BE2C (cell line): ENCODE data around the gene SLC38A5. TPM values are rescaled to one million over a fixed set of nuclear protein-coding genes. Genes with fewer than 3 reads are reported as not detected.
"Not testable (repeated sequence)": the region's sequence is repeated elsewhere in the genome, so short reads cannot be mapped to it uniquely, and the experiment has no call there.

Source experiments
- DNase-seq: peaks from one replicate; pipeline ENCODE4 v3.0.0-alpha.2; 2020
- H3K27me3 ChIP-seq: fragments of 250-450 bp; sonication (Bioruptor Pico); 2 replicates; pipeline ENCODE4 v1.5.1; 2020; ENCODE audit warnings: mild to moderate bottlenecking
- H3K36me3 ChIP-seq: fragments of 250-450 bp; sonication (Bioruptor Pico); 2 replicates; pipeline ENCODE4 v1.5.1; 2020; ENCODE audit warnings: mild to moderate bottlenecking
- H3K4me1 ChIP-seq: fragments of 250-450 bp; sonication (Bioruptor Pico); 2 replicates; pipeline ENCODE4 v1.5.1; 2020
- H3K4me3 ChIP-seq: 2 replicates; pipeline ENCODE4 v1.5.1; 2011; ENCODE audit warnings: low read depth, low read length
- H3K9me3 ChIP-seq: fragments of 250-450 bp; sonication (Bioruptor Pico); 2 replicates; pipeline ENCODE4 v1.5.1; 2020
- polyA plus RNA-seq: library from polyadenylated mRNA; unstranded; fragments of >200 nt; gene quantifications from one replicate; pipeline ENCODE4 v1.2.1, GENCODE V29; 2012; ENCODE audit warnings: low read depth, missing spikeins; ENCODE audit not compliant: insufficient read length, insufficient read depth
- TF ChIP-seq, protein P1 (sequence below): IDR thresholded peaks from 2 replicates; pipeline ENCODE4 v1.5.1; 2012; ENCODE audit warnings: mild to moderate bottlenecking, low read depth, low read length

Gene SLC38A5
- 0.56 TPM for polyA plus RNA-seq

DNA sequence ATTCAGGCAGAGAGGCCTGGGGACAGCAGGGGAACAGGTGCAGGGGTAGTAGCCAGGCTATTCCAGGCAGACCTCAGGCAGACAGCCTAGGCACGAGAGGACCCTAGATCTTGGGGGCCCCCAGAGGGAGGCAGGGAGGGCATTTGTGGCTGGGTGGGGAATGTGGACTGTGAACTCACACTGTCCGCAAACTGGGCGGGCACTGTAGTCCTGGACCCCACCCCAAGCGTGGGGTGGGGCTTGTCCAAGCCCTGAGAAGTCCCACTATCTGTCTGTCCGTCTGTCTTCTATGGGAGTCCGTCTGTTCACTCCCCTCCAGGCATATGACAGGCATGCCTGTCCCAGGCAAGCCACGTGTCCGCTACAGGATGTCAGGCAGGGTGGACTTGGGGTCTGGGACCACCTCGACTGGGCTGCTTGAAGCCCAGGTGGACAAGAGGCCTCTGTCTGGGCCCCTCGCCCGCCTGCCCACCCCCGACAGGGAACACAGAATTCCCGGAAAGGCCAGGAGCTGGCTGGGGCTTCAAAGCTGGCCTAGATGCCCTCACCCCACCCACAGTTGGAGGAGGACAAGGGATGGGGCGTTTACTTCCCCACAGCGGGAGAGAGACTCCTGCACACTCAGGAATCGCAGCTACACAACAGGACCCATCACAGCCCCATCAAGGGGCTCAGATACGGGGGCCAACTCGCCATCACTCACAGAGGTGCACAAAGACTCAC lies at the start of gene SLC38A5:
Gene SLC38A5, minus strand, starts transcription at position 151 of the 723 bp plus-strand sequence. CDS start 2,336 bp downstream, outside the sequence.
- Histone ChIP-seq H3K27me3 (no peaks in the 10 kb centered on the region), H3K4me1 (no peaks in the 10 kb centered on the region), H3K9me3 (no peaks in the 10 kb centered on the region), H3K36me3 (no peaks in the 10 kb centered on the region), H3K4me3 (no peak within 1 kb of the TSS)
- TF ChIP-seq, protein P1, sequence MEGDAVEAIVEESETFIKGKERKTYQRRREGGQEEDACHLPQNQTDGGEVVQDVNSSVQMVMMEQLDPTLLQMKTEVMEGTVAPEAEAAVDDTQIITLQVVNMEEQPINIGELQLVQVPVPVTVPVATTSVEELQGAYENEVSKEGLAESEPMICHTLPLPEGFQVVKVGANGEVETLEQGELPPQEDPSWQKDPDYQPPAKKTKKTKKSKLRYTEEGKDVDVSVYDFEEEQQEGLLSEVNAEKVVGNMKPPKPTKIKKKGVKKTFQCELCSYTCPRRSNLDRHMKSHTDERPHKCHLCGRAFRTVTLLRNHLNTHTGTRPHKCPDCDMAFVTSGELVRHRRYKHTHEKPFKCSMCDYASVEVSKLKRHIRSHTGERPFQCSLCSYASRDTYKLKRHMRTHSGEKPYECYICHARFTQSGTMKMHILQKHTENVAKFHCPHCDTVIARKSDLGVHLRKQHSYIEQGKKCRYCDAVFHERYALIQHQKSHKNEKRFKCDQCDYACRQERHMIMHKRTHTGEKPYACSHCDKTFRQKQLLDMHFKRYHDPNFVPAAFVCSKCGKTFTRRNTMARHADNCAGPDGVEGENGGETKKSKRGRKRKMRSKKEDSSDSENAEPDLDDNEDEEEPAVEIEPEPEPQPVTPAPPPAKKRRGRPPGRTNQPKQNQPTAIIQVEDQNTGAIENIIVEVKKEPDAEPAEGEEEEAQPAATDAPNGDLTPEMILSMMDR, result no peak
- DNase-seq, result no peak

GRCh38 chrX:48519481-48519880 lies 49.4 kb upstream of the SLC38A5 start:
- H3K27me3 ChIP-seq, H3K9me3 ChIP-seq, H3K4me1 ChIP-seq: not testable (repeated sequence)

DNA sequence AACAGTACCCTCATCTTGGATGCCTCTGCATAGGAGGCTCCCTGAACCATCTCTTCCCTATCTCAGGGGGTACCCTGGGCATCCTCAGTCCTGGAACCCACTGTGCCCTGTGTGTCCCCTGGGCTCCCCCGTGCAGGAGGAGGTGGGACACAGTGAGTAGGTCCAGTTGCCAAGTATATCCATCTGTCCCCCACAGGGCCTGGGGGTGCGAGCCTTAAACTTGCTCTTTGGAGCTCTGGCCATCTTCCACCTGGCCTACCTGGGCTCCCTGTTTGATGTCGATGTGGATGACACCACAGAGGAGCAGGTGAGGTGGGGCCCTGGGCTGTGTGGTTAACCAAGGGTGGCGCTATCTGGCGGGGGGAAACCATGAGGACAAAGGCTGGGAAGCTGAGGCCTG lies 46.9 kb upstream of the SLC38A5 start:
- H3K4me1 ChIP-seq, result peaks cover 16% of the 10 kb centered on the region
- TF ChIP-seq, protein P1, result no peak
- no peaks in the 10 kb centered on the region for H3K9me3 ChIP-seq
- no peaks in the 10 kb centered on the region for H3K27me3 ChIP-seq
- H3K4me3 ChIP-seq, result no peak overlapping the region
- H3K36me3 ChIP-seq, result no peaks in the 10 kb centered on the region; the same call in 1 of the 2 replicates
- no peak for DNase-seq

More at GRCh38 chrX:48519481-48519880, 49.4 kb upstream of the SLC38A5 start:
- not testable (repeated sequence) for DNase-seq, H3K4me3 ChIP-seq, H3K36me3 ChIP-seq

GRCh38 chrX:48516285-48516684 lies 46.2 kb upstream of the SLC38A5 start:
- Histone ChIP-seq H3K4me3 (no peak overlapping the region), H3K27me3 (no peaks in the 10 kb centered on the region), H3K36me3 (no peaks in the 10 kb centered on the region; the same call in 1 of the 2 replicates), H3K4me1 (peaks cover 16% of the 10 kb centered on the region), H3K9me3 (no peaks in the 10 kb centered on the region)
- TF ChIP-seq, protein P1, result no peak
- DNase-seq, result no peak

- H3K4me1 ChIP-seq, result peaks cover 12% of the 10 kb centered on the region
These were observed 45.8 kb upstream of the SLC38A5 start for GRCh38 chrX:48515842-48516241.

DNA sequence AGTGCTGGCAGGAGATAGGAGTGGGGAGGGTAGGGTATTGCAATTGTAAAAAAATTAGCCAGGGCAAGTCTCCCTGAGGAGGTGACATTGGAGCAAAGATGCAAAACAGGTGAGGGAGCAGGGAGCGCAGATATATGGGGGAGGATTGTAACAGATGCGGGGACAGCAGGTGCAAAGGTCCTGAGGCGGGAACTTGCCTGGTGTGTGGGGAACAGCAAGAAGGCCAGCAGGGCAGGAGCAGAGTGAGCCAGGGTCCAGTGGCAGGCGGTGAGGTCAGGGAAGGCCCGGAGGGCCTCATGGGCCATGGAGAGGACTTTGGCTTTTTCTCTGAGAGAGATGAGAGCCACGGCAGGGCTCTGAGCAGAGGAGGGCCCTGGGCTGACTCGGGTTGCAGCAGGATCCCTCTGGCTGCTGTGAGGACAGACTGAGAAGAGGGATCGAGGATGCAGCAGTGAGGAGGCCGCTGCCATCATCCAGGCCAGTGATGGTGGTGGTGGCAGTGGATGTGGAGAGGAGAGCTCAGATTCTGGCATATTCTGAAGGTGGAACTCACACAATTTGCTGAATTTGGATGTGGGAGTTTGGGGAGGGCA lies 44.9 kb upstream of the SLC38A5 start:
- peaks cover 9% of the 10 kb centered on the region for H3K4me1 ChIP-seq
- no peak for DNase-seq
- no peaks in the 10 kb centered on the region for H3K27me3 ChIP-seq
- no peaks in the 10 kb centered on the region for H3K9me3 ChIP-seq
- TF ChIP-seq, protein P1, result no peak
- H3K4me3 ChIP-seq, result no peak overlapping the region
- no peaks in the 10 kb centered on the region; the same call in 1 of the 2 replicates for H3K36me3 ChIP-seq

More at GRCh38 chrX:48515842-48516241, 45.8 kb upstream of the SLC38A5 start:
- no peak overlapping the region for H3K4me3 ChIP-seq
- no peaks in the 10 kb centered on the region; the same call in 1 of the 2 replicates for H3K36me3 ChIP-seq
- H3K9me3 ChIP-seq, result no peaks in the 10 kb centered on the region
- no peaks in the 10 kb centered on the region for H3K27me3 ChIP-seq
- DNase-seq, result peak; percentile 45
- TF ChIP-seq, protein P1, result no peak
